Vagina (tissue), 2 donors: ENCODE data around the gene GOLT1B.

Experiments used
- CTCF ChIP-seq, 3 experiments: fragments of 450-650 bp in 2 of 3; fragments of 200-600 bp in 1 of 3; sonication (generic) in 1 of 3; IDR thresholded peaks; one replicate each; pipeline ENCODE4 v1.5.1; 2017 to 2019; ENCODE audit warnings: antibody characterized with exemption in 3 of 3, mild to moderate bottlenecking in 2 of 3, moderate library complexity in 2 of 3
- POLR2A ChIP-seq, 2 donors: fragments of 450-650 bp; IDR thresholded peaks; one replicate each; pipeline ENCODE4 v1.6.1; 2017; ENCODE audit warnings: antibody characterized with exemption in 2 of 2, mild to moderate bottlenecking in 2 of 2, moderate library complexity in 2 of 2
- POLR2AphosphoS5 ChIP-seq, 2 donors: sonication (generic); formaldehyde crosslinking; IDR thresholded peaks; one replicate each; pipeline ENCODE4 v1.9.0; 2017; ENCODE audit warnings: antibody characterized with exemption in 2 of 2, mild to moderate bottlenecking in 2 of 2, low read depth in 1 of 2; ENCODE audit not compliant: insufficient read depth in 1 of 2

- TF ChIP-seq CTCF (IDR thresholded peaks at IDR 0.05) (no peak), POLR2A (IDR thresholded peaks at IDR 0.05) (no peak), POLR2AphosphoS5 (IDR thresholded peaks at IDR 0.05; ENCODE audit: insufficient read depth in 1 of 2, low read depth in 1 of 2) (no peak)
These were observed 64.8 kb downstream of the GOLT1B start for GRCh38 chr12:21566223-21566906.
